ENCODE results near the gene AGPAT3. TPM values are rescaled to one million over a fixed set of nuclear protein-coding genes. Genes with fewer than 3 reads are reported as not detected.
A peak's percentile ranks its signal among the peaks of the same experiment; 100 is the strongest.

AGPAT3 gene
- total RNA-seq, 1 donor = 47.4 TPM

- Histone ChIP-seq H3K27me3 (ENCODE audit: insufficient read depth, low read length) (no peaks in the 10 kb centered on the region), H3K79me2 (ENCODE audit: insufficient read depth, low read length) (no peaks in the 10 kb centered on the region), H2AFZ (ENCODE audit: low read length) (no peak overlapping the region), H3K4me1 (ENCODE audit: insufficient read depth, low read length) (peaks cover 20% of the 10 kb centered on the region), H3K36me3 (ENCODE audit: insufficient read depth, low read length) (no peaks in the 10 kb centered on the region), H3K4me2 (ENCODE audit: insufficient read depth, low read length) (no peak overlapping the region), H3K4me3 (ENCODE audit: insufficient read depth, low read length) (no peak overlapping the region), H3K9me3 (ENCODE audit: low read depth, low read length) (no peaks in the 10 kb centered on the region), H3K27ac (ENCODE audit: low read depth, low read length) (no peak overlapping the region), H4K20me1 (ENCODE audit: insufficient read depth, low read length) (no peaks in the 10 kb centered on the region)
- DNase-seq (ENCODE audit: insufficient read length, low spot score, missing footprints) = no peak
- TF ChIP-seq CTCF (IDR thresholded peaks at IDR 0.05; ENCODE audit: extremely low read depth, low read depth, low read length) = no peak
Measured at GRCh38 chr21:44005071-44005470, 140.0 kb downstream of the AGPAT3 start.

GRCh38 chr21:44005593-44005992 lies 140.6 kb downstream of the AGPAT3 start:
- TF ChIP-seq CTCF (IDR thresholded peaks at IDR 0.05; ENCODE audit: extremely low read depth, low read depth, low read length) = no peak
- peak overlapping the region; percentile 86 for H2AFZ ChIP-seq (ENCODE audit: low read length)
- H4K20me1 ChIP-seq (ENCODE audit: insufficient read depth, low read length) = no peaks in the 10 kb centered on the region
- H3K4me1 ChIP-seq (ENCODE audit: insufficient read depth, low read length) = peaks cover 20% of the 10 kb centered on the region
- DNase-seq (ENCODE audit: insufficient read length, low spot score, missing footprints) = peak; percentile 4
- H3K27ac ChIP-seq (ENCODE audit: low read depth, low read length) = peak overlapping the region; percentile 78
- H3K79me2 ChIP-seq (ENCODE audit: insufficient read depth, low read length) = no peaks in the 10 kb centered on the region
- H3K4me2 ChIP-seq (ENCODE audit: insufficient read depth, low read length) = peak overlapping the region; percentile 63
- no peaks in the 10 kb centered on the region for H3K27me3 ChIP-seq (ENCODE audit: insufficient read depth, low read length)
- H3K9me3 ChIP-seq (ENCODE audit: low read depth, low read length) = no peaks in the 10 kb centered on the region
- H3K36me3 ChIP-seq (ENCODE audit: insufficient read depth, low read length) = no peaks in the 10 kb centered on the region
- H3K4me3 ChIP-seq (ENCODE audit: insufficient read depth, low read length) = peak overlapping the region; percentile 19

- no peak for TF ChIP-seq CTCF (IDR thresholded peaks at IDR 0.05; ENCODE audit: extremely low read depth, low read depth, low read length)
- peak overlapping the region; percentile 78 for H3K27ac ChIP-seq (ENCODE audit: low read depth, low read length)
- H3K4me1 ChIP-seq (ENCODE audit: insufficient read depth, low read length) = peaks cover 23% of the 10 kb centered on the region
- H3K4me2 ChIP-seq (ENCODE audit: insufficient read depth, low read length) = peak overlapping the region; percentile 63
- no peaks in the 10 kb centered on the region for H3K36me3 ChIP-seq (ENCODE audit: insufficient read depth, low read length)
- peaks cover 1% of the 10 kb centered on the region for H3K79me2 ChIP-seq (ENCODE audit: insufficient read depth, low read length)
- peak; percentile 97 for DNase-seq (ENCODE audit: insufficient read length, low spot score, missing footprints)
- H2AFZ ChIP-seq (ENCODE audit: low read length) = peak overlapping the region; percentile 86
- H3K9me3 ChIP-seq (ENCODE audit: low read depth, low read length) = no peaks in the 10 kb centered on the region
- no peaks in the 10 kb centered on the region for H4K20me1 ChIP-seq (ENCODE audit: insufficient read depth, low read length)
- no peaks in the 10 kb centered on the region for H3K27me3 ChIP-seq (ENCODE audit: insufficient read depth, low read length)
- peak overlapping the region; percentile 19 for H3K4me3 ChIP-seq (ENCODE audit: insufficient read depth, low read length)
Measured at GRCh38 chr21:44006017-44006619, 141.1 kb downstream of the AGPAT3 start.

- Histone ChIP-seq H3K4me3 (ENCODE audit: insufficient read depth, low read length) (peak overlapping the region; percentile 1), H3K79me2 (ENCODE audit: insufficient read depth, low read length) (peaks cover 3% of the 10 kb centered on the region), H2AFZ (ENCODE audit: low read length) (peak overlapping the region; percentile 42), H3K27me3 (ENCODE audit: insufficient read depth, low read length) (no peaks in the 10 kb centered on the region), H3K4me1 (ENCODE audit: insufficient read depth, low read length) (peaks cover 26% of the 10 kb centered on the region), H3K27ac (ENCODE audit: low read depth, low read length) (peak overlapping the region; percentile 78), H3K36me3 (ENCODE audit: insufficient read depth, low read length) (no peaks in the 10 kb centered on the region), H3K9me3 (ENCODE audit: low read depth, low read length) (no peaks in the 10 kb centered on the region), H4K20me1 (ENCODE audit: insufficient read depth, low read length) (no peaks in the 10 kb centered on the region), H3K4me2 (ENCODE audit: insufficient read depth, low read length) (peak overlapping the region; percentile 63)
- TF ChIP-seq CTCF (IDR thresholded peaks at IDR 0.05; ENCODE audit: extremely low read depth, low read depth, low read length) = no peak
- peak; percentile 89 for DNase-seq (ENCODE audit: insufficient read length, low spot score, missing footprints)
Measured at GRCh38 chr21:44006656-44007055, 141.6 kb downstream of the AGPAT3 start.

All from osteoblast (primary cell).